ENCODE measurements around the gene AKR1D1. TPM values are rescaled to one million over a fixed set of nuclear protein-coding genes. Genes with fewer than 3 reads are reported as not detected.
A peak's percentile ranks its signal among the peaks of the same experiment; 100 is the strongest.

AKR1D1 gene
- total and polyA plus RNA-seq, 2 of the 13 experiments (the other 11 are each of a cell fraction or from before 2014, with no cell fraction given) = 6.9 to 37.0 TPM

GRCh38 chr7:138095972-138096935 lies 20.0 kb downstream of the AKR1D1 start (continued):
- TF ChIP-seq ZSCAN5A (CRISPR knock-in tag; IDR thresholded peaks at IDR 0.05; ENCODE audit: borderline replicate concordance) (peak; percentile 27; the same call in 1 of the 2 replicates), HMG20B (CRISPR knock-in tag; conservative IDR thresholded peaks at IDR 0.05) (no peak), PPARG (CRISPR knock-in tag; conservative IDR thresholded peaks at IDR 0.05) (no peak), RFXANK (CRISPR knock-in tag; IDR thresholded peaks at IDR 0.05) (no peak), BCL3 (CRISPR knock-in tag; IDR thresholded peaks at IDR 0.05) (no peak), FOXC1 (CRISPR knock-in tag; IDR thresholded peaks at IDR 0.05; ENCODE audit: borderline replicate concordance) (no peak), FOXP4 (CRISPR knock-in tag; IDR thresholded peaks at IDR 0.05) (peak; percentile 50; the same call in 1 of the 2 replicates), ZNF20 (CRISPR knock-in tag; IDR thresholded peaks at IDR 0.05) (no peak), ATF1 (CRISPR knock-in tag; IDR thresholded peaks at IDR 0.05) (peak; percentile 39; the same call in 1 of the 2 replicates), ZNF609 (CRISPR knock-in tag; IDR thresholded peaks at IDR 0.05; ENCODE audit: borderline replicate concordance) (0 out of 2 replicates have a peak, but pooled peaks have one; percentile 26), TFAP4 (IDR thresholded peaks at IDR 0.05; ENCODE audit: borderline replicate concordance, low read depth) (no peak), MIER3 (CRISPR knock-in tag; IDR thresholded peaks at IDR 0.05; ENCODE audit: borderline replicate concordance) (no peak), NFIC (IDR thresholded peaks at IDR 0.05; ENCODE audit: low read length) (0 out of 2 replicates have a peak, but pooled peaks have one; percentile 3)

All from HepG2 (cell line).